NOMO-1 (cell line): ENCODE results near the gene PDLIM7.
"Not testable (repeated sequence)": the region's sequence is repeated elsewhere in the genome, so short reads cannot be mapped to it uniquely, and the experiment has no call there.

Source experiments
- DNase-seq, 2 experiments: peaks; one replicate each; lab custom pipeline; 2025; ENCODE audit not compliant: unreplicated experiment in 2 of 2; lab: John Stamatoyannopoulos, UW

Gene PDLIM7, protein sequence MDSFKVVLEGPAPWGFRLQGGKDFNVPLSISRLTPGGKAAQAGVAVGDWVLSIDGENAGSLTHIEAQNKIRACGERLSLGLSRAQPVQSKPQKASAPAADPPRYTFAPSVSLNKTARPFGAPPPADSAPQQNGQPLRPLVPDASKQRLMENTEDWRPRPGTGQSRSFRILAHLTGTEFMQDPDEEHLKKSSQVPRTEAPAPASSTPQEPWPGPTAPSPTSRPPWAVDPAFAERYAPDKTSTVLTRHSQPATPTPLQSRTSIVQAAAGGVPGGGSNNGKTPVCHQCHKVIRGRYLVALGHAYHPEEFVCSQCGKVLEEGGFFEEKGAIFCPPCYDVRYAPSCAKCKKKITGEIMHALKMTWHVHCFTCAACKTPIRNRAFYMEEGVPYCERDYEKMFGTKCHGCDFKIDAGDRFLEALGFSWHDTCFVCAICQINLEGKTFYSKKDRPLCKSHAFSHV

DNA sequence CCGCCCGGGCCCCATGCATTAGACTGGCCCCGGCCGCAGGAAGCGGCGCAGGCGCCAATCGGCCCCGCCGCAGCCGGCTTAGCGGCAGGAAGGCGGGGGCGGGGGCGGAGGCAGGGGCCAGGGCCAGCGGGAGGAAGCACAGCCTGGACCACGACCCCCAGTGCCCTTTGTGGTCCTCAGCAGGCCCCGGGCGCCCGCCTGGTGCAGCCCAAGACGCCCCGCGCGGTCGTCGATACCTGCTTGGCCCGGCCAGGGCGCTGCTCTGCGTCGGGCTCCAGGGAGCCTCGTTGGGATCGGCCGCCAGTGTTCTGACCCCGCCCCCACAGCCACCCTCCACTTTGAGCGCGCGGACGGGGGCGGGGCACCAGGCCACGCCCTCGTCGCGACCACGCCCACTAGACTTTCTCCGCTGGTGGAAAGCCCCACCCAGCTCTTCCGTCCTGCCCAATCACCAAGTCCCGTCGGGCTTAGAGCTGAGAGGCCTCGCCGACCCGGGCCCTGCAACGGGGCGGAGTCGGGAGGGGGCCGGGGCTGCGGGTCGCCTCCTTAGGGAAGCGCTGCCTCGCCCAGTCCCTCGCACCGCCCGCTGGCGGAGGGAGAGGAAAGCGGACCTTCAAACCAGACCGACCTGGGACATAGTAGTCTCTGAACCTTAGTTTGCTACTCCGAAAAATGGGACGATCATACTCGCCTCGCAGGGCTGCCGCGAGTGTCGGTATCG, at the start of gene PDLIM7:
Gene PDLIM7, minus strand, starts transcription at position 313 of the 721 bp plus-strand sequence. CDS start 1,092 bp downstream, outside the sequence.
- DNase-seq: peak; percentile 95 to 97

DNA sequence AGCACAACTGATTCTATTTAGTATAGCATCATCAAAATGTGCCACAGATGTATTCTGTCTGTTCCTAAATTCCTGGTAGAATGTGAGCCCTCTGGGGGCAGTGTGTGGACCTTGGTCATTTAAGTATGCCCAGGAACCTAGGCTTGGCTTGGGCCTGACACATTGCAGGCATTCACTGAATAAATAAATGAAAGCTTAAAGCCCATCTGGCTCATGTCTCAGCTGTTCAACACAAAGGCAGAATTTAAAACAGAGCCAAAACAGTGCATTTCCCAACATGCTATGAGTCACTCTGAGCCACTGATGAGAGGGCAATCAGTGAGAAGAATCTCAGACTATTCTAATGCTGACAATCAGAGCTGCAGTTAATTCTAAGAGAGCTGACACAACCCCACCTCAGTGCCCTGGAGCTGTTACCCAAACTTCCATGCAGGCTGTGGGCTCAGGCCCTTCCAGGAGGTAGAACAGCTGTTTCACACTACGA, 48.9 kb upstream of the PDLIM7 start:
- peak; percentile 60 to 80 for DNase-seq

DNA sequence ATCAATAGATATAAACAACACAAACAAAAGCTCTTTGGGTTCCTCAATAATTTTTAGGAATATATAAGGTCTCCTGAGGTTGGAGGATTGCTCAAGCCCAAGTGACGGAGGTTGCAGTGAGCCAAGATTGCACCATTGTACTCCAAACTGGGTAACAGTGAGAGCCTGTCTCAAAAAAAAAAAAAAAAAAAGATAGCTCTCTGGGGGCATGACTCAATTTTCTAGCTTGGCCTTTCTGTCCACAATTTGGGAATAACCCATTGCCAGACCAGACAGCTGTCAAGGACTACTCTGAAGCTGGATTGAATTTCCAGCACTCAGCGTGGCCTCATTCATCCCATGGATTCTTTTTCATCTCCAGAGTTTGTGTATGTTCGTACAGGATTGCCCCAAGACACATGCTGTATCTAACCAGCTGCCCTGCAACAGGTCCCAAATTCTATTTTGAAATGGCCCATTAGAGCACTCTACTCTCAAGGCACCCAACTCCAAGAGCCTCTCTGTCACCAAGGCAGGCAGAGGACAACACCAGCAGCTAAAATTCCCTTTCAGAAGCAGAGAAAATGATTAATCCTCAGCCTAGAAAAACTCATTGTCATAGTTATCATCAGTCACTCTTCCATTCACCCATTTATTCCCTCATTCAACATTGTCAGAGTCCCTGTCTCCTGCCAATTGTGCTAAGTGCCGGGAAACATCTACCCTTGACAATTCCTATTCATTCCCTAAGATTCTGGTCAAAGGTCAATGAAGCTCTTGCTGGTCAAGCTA, 48.3 kb upstream of the PDLIM7 start:
- peak; percentile 44 to 66 for DNase-seq

DNA sequence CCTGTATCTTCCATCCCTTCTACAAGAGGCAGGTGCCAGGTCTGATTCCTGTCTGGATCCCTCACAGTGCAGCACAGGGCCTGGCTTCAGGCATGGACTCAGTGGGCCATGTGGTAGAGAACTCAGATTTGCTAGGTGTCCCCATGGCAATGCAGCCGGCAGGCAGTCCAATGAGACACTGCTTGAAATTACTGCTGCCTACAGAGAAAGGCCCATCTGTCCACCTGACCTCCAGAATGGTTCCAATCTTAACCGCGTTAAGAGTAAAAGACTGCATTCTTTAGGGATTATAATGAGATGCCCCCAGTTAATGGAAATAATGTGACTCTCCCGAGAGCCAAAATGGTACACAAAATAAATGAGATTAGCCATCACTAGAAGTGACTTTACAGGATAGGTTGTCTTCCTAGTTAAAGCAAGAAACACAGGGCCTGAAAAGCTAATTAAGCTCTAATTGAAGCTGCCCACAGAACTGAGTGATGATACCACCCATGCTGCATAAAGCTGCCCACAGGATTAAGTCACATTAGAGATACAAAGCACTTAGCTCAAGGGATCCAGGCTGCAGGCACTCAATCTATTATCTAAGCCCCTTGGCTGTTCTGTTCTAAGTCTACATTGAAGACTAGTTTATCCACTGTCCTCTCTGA, 45.5 kb upstream of the PDLIM7 start:
- DNase-seq: no peak

DNA sequence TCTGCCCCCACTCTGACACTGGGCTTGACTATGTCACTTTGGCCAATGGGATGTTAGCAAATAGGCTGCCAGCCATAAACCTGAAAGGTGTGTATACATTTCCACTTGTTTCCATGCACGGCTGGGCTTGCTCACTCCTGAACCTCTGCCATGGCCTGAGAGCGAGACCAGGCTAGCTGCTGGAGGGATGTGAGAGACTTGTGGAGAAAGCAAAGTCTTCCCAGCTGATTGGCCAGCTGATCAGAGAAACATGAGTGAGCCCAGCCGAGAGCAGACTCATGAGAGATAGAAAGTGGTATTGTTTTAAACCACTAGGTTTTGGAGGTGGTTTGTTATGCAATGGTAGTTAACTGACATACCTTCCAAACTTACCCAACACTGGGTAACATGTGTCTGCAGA, 43.0 kb upstream of the PDLIM7 start:
- no peak for DNase-seq

DNA sequence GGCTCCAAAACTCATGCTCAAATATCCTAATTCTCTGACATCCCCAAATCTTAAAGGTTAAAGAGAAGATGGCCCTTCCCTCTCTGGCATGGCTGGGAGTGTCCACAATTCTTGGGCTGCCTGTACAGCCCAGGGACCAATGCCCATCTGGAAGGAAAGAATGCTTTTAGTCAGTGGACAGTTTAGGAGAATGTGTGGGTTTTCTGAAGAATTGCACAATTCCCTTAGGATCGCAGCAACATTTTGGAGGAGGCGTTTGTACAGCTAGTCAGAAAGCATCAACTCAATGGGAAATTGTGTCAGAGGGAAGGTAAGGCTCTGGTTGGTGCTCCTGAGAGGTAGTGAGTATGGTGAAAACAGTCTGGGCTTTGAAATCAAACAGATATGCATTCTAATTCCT, 42.0 kb upstream of the PDLIM7 start:
- DNase-seq: no peak

DNA sequence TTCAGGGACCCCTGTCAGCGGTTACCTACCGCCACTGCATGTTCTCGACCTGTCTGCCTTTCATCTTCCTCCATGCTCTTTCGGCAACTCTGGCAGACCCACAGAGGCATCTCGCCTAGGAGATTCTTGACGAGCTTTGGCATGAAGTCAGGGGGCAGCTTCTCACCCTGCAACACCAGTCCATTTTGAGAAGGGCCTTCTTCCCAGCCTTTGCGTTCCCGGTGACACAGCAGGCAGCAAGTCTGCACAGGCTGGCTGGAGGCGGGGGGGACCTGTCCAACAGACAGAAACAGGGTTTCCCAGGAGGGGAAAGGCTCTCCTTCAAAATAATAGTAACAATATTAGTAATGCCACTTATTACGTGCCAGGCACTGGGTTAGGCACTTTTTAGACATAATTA, 41.5 kb upstream of the PDLIM7 start:
- DNase-seq: no peak

DNA sequence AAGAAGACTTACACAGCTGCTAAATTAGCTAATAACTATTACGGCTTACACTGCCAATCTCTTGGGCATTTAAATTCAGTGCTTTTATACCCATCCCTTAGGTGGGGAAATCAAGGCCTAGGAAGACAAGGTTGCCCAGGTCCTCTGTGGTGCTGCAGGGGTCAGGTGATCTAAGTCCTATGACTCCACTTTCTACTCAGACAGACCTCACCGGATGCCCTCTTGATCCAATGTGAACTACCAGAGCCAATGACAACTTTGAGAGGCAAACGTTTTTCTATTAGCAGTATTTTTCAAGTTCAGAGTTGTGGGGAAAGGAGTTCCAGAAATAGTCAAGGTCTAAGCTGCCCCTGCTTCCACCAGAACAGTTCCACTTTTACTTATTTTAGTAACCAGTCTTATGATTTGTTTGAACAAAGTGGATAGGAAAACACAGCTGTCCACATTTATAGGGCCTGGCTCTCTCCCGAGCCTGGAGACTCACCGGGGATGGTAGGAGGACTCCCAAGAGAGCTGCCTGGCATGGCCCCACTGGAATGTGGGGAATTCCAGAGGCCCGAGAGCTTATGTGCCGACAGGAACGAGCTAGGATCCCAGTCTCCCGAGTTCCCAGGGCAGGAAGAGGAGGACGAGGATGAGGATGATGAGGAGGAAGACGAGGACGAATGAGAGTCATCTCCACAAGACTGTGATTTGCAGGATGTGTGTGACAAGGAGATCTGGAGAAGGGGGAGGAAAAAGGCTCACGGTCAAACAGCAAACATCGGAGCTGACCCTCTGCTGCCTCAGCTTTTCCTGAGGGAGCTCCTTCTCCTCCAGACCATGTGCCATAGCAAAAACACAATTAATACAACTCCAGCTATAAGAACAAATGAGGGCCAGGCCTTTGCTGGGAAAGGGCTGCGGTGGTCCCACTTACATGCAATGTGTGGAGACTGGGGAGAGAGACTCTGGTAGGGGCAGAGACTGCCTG, 40.3 kb upstream of the PDLIM7 start:
- no peak for DNase-seq

DNA sequence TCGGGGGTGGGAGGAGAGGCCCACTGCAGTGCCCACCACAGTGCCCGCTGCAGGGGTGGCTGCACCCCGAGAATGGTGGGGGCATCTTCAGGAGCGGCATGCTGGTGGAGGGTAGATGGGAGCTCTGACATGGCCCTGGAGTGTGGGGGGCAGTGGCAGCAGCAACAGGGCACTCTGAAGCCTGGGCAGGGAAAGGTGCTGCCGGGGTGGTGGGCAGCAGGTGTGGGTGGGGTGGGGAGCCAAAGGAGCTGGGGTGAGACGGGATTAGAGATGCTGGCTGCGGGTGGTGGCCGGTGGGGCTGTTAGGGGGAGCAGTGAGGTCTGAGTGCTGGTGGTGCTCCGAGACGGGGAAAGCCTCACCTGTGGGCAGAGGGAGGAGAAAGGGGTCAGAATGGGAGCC, 39.0 kb upstream of the PDLIM7 start:
- no peak for DNase-seq

DNA sequence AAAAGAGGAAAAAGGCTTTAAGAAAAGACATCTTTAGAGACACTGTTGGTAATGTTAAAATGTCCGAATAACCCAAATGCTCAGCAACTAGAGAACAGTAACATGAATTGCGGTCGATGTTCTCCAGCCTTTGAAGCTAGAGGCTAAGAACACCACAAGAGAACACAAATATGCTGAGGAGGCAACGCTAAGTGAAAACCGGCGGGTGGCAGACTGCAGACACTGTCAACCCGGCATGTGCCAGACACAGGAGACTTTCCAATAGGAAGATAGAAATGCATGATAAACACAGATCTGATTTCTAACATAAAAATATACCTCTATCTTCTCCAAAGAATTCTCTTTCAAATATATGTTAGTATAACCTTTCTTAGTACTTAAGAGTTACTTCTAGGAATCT, 37.7 kb upstream of the PDLIM7 start:
- DNase-seq: no peak

DNA sequence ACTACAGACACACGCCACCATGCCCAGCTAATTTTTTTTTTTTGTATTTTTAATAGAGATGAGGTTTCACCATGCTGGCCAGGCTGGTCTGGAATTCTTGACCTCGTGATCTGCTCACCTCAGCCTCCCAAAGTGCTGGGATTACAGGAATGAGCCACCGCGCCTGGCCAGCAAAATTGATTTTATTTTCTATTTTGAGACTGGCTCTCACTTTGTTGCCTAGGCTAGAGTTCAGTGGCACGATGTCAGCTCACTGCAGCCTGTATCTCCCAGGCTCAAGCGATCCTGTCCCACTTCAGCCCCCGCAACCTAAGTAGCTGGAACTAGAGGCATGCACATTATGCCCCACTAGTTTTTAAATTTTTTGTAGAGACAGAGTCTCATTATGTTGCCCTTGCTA, 37.0 kb upstream of the PDLIM7 start:
- not testable (repeated sequence) for DNase-seq

DNA sequence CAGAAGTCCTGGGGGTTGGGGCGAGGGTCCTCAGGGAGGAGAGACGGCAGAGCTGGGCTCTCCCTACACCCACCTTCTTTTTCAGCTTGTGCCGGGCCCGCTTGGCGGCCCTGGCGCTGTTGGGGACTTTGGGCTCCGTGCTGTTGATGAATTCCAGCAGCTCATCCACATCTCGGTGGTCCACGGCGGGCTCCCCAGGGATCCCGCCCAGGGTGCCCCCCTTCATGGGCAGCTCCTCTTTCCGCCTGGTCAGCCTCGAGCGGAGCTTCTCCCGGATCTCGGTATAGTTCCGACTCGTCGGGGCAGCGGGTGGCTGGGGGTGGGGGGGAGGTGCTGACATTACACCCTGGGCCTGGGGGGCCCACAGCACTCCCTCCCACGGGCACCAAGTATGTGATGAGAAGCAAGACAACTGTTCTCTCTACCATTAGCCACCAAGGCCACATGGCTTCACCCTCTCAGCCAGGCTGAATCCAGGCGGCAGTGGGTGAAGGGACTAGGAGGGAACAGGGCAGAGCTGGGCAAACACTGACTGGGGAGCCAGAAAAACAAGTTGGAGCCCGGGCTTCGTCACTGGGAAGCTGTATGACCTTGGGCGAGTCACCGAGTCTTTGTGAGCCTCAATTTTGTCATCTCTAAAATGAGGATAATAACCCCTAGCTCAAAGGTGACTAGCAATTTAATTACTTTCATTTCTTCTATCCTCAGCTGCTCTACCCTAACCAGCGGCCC, 34.0 kb upstream of the PDLIM7 start:
- no peak for DNase-seq

DNA sequence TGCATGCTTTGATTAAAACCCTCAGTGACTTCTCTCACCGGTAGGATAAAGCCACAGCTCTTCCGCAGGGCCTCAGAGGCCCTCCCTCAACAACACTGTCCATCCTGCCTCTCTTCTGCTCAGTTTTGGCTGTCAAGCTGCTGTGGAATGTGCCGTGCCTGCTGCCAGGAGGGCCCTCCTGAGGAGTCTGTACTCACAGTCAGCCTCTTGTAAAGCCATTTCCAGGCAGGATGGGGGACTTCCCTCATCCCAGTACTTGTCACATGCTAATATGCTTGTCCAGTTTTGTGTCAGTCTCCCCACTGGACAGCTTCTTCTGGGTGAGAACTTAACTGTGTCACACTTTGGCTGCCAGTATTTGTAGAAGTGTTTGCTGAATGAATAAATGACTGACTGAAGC, 33.2 kb upstream of the PDLIM7 start:
- no peak for DNase-seq

DNA sequence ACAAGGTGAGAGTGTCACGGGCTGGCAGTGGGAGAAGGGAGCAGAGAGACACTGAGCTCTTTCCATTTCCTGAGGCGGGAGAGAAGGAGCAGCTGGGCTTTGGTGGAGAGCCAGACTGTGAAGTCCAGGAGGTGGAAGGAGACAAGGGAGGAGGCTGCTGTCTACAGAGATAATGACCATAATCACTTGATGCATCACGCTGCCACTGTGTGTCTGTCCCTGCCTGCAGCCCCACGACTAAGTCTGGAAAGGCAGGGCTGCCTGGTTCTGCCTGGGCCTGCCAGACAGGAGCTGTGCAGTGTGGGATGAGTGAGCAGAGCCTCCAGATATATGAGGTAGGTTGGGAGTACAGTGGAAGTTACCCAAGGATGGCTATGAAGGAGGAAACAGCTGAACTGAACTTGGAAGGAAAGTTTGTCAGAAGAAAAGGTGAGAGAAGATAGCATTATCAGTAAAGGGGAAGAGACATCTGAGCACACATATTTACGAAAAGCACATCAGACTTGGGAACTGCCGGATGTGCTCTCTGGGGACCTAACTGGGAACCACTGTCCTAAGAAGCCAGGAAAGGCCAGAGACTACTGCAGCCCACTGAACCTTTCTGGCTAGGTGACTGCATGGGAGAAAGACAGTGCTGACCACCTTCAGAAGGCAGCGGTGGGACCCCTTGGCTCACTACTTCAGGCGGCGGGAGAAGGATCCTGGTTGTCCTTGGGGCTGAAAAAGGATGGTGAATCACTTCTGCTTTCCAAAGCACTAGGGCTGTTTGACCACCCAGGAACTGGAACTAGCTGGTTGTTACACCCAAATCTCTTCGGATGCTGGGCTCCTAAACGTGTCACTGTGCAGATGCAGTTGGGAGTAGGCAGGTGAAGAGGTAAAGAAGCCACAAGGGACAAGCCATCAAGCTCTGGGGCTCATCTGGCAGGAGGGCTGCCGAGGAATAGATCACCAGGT, 32.1 kb upstream of the PDLIM7 start:
- no peak for DNase-seq

DNA sequence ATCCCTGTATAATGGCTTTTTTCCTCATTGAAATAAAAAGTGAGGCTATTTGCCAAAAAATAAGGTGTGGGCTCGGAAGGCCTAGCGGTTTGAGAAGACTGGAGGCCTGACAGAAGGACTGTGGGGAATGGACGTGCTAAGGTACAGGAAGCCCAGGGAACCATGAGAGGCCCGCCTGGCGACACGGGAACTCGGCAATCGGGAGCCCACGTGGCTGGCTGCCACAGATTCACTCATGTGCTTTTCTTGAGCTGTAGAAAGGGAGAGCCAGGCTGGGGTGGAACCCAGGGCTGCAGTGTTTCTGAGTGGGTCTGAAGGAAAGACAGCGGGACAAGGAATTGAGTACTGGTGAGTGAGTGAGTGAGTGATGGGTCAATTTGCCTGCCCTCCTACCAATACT, 31.2 kb upstream of the PDLIM7 start:
- no peak for DNase-seq

DNA sequence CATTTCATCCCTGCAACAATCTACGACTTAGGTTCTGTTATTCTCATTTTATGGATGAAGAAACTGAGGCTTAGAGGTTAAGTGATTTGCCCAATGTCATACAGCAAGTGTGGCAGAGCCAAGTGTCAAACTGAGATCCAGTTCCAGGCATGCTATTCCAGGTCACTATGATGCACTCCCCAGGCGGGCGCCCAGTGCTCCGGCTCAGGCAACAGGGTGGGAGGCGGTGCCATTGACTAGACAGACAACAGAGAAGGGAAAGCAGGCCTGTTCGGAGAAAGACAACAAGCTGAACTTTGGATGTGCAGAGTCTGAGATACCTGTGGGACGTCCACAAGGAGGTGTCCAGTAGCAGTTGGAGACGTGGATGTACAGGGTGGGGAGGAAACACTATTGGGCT, 30.2 kb upstream of the PDLIM7 start:
- no peak for DNase-seq

DNA sequence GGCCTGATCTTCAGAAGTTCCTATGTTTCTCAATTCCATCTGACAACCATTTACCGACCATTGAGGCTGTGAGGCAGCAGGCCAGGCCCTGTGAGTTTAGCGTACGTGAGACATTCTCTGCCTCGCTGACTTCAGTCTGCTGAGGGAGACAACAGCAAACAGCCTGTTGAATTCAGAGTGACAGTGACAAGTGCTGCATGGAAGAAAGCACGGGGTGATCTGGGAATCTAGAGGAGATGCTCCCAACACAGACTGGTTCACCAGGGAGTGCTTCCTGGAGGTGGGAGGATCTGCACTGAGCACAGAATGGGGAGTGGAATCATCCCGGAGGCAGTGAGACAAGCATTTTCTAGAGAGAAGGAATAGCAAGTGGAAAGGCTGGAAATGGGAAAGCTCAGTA, 29.4 kb upstream of the PDLIM7 start:
- no peak for DNase-seq

DNA sequence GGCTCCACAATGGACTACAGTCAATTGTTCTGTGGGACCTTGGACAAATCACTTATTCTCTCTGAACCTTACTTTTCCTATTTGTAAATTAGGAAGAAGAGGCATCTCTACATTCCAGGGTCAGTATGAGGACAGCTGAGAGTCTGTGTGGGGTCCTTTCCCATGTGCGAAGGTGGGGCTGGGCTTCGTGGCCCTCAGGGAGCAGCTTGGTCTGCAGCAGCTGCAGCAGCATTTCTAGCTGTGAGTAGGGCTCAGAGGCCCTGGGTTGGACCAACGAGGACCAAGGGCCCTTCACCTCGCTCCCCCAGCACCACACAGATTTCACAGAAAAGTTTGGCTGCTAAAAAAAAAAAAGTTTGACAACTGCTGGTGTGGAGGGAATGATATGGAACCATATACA, 28.8 kb upstream of the PDLIM7 start:
- DNase-seq: no peak
